Spinal cord (tissue), 10 donors: ENCODE results near the gene LRRC56. TPM values are rescaled to one million over a fixed set of nuclear protein-coding genes. Genes with fewer than 3 reads are reported as not detected.
"Not testable (repeated sequence)": the region's sequence is repeated elsewhere in the genome, so short reads cannot be mapped to it uniquely, and the experiment has no call there.

Experiments
- DNase-seq, 6 donors: peaks; one replicate each; pipeline versions ENCODE4 v3.0.0 to v3.0.0-alpha.2; 2013 to 2015; ENCODE audit warnings: low spot score in 6 of 6, low read depth in 4 of 6
- H3K27ac ChIP-seq: one replicate; pipeline ENCODE4 v1.5.1; 2013; ENCODE audit warnings: low read depth, low read length, control low read depth
- H3K27me3 ChIP-seq: one replicate; pipeline ENCODE4 v1.6.1; 2013; ENCODE audit warnings: low read length; ENCODE audit not compliant: control insufficient read depth, insufficient read depth
- H3K36me3 ChIP-seq: one replicate; pipeline ENCODE4 v1.6.1; 2013; ENCODE audit warnings: low read length; ENCODE audit not compliant: control insufficient read depth, insufficient read depth
- H3K4me1 ChIP-seq: one replicate; pipeline ENCODE4 v1.6.1; 2013; ENCODE audit warnings: low read length; ENCODE audit not compliant: control insufficient read depth, insufficient read depth
- H3K4me3 ChIP-seq: one replicate; pipeline ENCODE4 v1.5.1; 2013; ENCODE audit warnings: low read depth, low read length, control low read depth
- H3K9me3 ChIP-seq: one replicate; pipeline ENCODE4 v1.6.1; 2013; ENCODE audit warnings: low read length; ENCODE audit not compliant: control insufficient read depth, insufficient read depth
- WGBS: methylation state at CpG from one replicate; pipeline ENCODE4 v1.1.5; 2013; ENCODE audit warnings: missing lambda C conversion rate; ENCODE audit not compliant: insufficient coverage; 5-methylcytosine and 5-hydroxymethylcytosine counted together
- polyA plus RNA-seq, 2 donors: library from polyadenylated mRNA; unstranded; fragments of 120-200 nt; gene quantifications; one replicate each; pipeline ENCODE4 v1.2.1, GENCODE V29; 2013; ENCODE audit not compliant: insufficient read length in 2 of 2
- total RNA-seq, 2 donors: library from RNA; depleted of rRNA in 1 of 2; stranded (reverse); fragments of 120-200 nt in 1 of 2; fragments of >200 nt in 1 of 2; gene quantifications; one replicate each; pipeline versions ENCODE4 v1.2.3 to v1.2.4, GENCODE V29; 2013 to 2014
- donor health status: healthy.

The LRRC56 gene
- total and polyA plus RNA-seq, 4 donors, result 1.8 to 8.0 (median 4.7) TPM

- Histone ChIP-seq H3K4me1 (peaks cover 37% of the 10 kb centered on the region), H3K27ac (peak overlapping the region; percentile 64), H3K4me3 (peak overlapping the region; percentile 98), H3K27me3 (no peaks in the 10 kb centered on the region), H3K9me3 (no peaks in the 10 kb centered on the region), H3K36me3 (peaks cover 50% of the 10 kb centered on the region)
- WGBS, result 22% methylated on average over 34 of the region's 45 CpGs
- DNase-seq, result peak in 1 of 6 donors; percentile 5
Observed at GRCh38 chr11:507727-508515, 29.4 kb upstream of the LRRC56 start.

GRCh38 chr11:508956-509355 lies 28.4 kb upstream of the LRRC56 start:
- Histone ChIP-seq H3K27me3 (no peaks in the 10 kb centered on the region), H3K27ac (no peak overlapping the region), H3K4me1 (peaks cover 34% of the 10 kb centered on the region), H3K4me3 (no peak overlapping the region), H3K9me3 (no peaks in the 10 kb centered on the region), H3K36me3 (peaks cover 57% of the 10 kb centered on the region)
- 81% methylated on average over 3 of the region's 5 CpGs for WGBS
- no peak for DNase-seq

GRCh38 chr11:512761-513595 lies 24.3 kb upstream of the LRRC56 start:
- Histone ChIP-seq H3K4me3 (no peak overlapping the region), H3K36me3 (peaks cover 61% of the 10 kb centered on the region), H3K9me3 (peaks cover 7% of the 10 kb centered on the region), H3K27ac (no peak overlapping the region), H3K27me3 (no peaks in the 10 kb centered on the region), H3K4me1 (peaks cover 3% of the 10 kb centered on the region)
- 93% methylated on average over 26 of the region's 29 CpGs for WGBS
- no peak for DNase-seq

GRCh38 chr11:514606-515005 lies 22.7 kb upstream of the LRRC56 start:
- no peak for DNase-seq
- Histone ChIP-seq H3K36me3 (peaks cover 50% of the 10 kb centered on the region), H3K9me3 (peaks cover 7% of the 10 kb centered on the region), H3K27me3 (no peaks in the 10 kb centered on the region), H3K4me1 (peaks cover 6% of the 10 kb centered on the region), H3K27ac (no peak overlapping the region), H3K4me3 (no peak overlapping the region)
- 95% methylated on average over 10 of the region's 10 CpGs for WGBS

- peaks cover 7% of the 10 kb centered on the region for H3K9me3 ChIP-seq
- no peak overlapping the region for H3K27ac ChIP-seq
- H3K27me3 ChIP-seq, result no peaks in the 10 kb centered on the region
- DNase-seq, result no peak
- H3K4me3 ChIP-seq, result no peak overlapping the region
- peaks cover 45% of the 10 kb centered on the region for H3K36me3 ChIP-seq
- 98% methylated on average over 5 of the region's 6 CpGs for WGBS
- peaks cover 6% of the 10 kb centered on the region for H3K4me1 ChIP-seq
Observed at GRCh38 chr11:515131-515530, 22.2 kb upstream of the LRRC56 start.

- Histone ChIP-seq H3K36me3 (peaks cover 35% of the 10 kb centered on the region), H3K27ac (no peak overlapping the region), H3K27me3 (no peaks in the 10 kb centered on the region), H3K4me1 (peaks cover 6% of the 10 kb centered on the region), H3K9me3 (peaks cover 7% of the 10 kb centered on the region), H3K4me3 (no peak overlapping the region)
- WGBS, result no CpG with 5 or more reads among the region's 4 CpGs
- DNase-seq, result no peak
Observed at GRCh38 chr11:516400-516799, 20.9 kb upstream of the LRRC56 start.

GRCh38 chr11:516918-517685 lies 20.2 kb upstream of the LRRC56 start:
- WGBS, result 97% methylated on average over 43 of the region's 43 CpGs
- H3K27ac ChIP-seq, DNase-seq, H3K4me3 ChIP-seq, H3K9me3 ChIP-seq, H3K4me1 ChIP-seq, H3K27me3 ChIP-seq: not testable (repeated sequence)
- peaks cover 28% of the 10 kb centered on the region for H3K36me3 ChIP-seq

GRCh38 chr11:518463-519202 lies 18.7 kb upstream of the LRRC56 start:
- H3K4me1 ChIP-seq, result peaks cover 6% of the 10 kb centered on the region
- no peak overlapping the region for H3K27ac ChIP-seq
- no peaks in the 10 kb centered on the region for H3K27me3 ChIP-seq
- peaks cover 7% of the 10 kb centered on the region for H3K9me3 ChIP-seq
- H3K36me3 ChIP-seq, result peaks cover 15% of the 10 kb centered on the region
- DNase-seq, result peak in 3 of 6 donors; percentile 37 to 83 (median 64)
- 9% methylated on average over 69 of the region's 74 CpGs for whole genome bisulfite sequencing
- H3K4me3 ChIP-seq, result peak overlapping the region; percentile 24
